GM18505 (cell line): Measurements from ENCODE around the gene UNG.

Experiments
- ATAC-seq: cut with Tn5 transposase; IDR thresholded peaks from one replicate; pipeline ENCODE4 v1.9.1; 2021; ENCODE audit not compliant: unreplicated experiment
- POLR2A ChIP-seq: IDR thresholded peaks from 4 replicates; pipeline ENCODE4 v1.6.1; 2011; ENCODE audit warnings: borderline replicate concordance; ENCODE audit not compliant: insufficient read depth, insufficient read length; ENCODE audit errors: extremely low read depth

UNG gene

GRCh38 chr12:109120095-109120494 lies 22.7 kb downstream of the UNG start:
- ATAC-seq, result no peak
- no peak for TF ChIP-seq POLR2A

GRCh38 chr12:109120557-109120956 lies 23.2 kb downstream of the UNG start:
- no peak for TF ChIP-seq POLR2A
- ATAC-seq, result no peak

- TF ChIP-seq POLR2A, result no peak
- ATAC-seq, result no peak
Observed at GRCh38 chr12:109121346-109121880, 24.0 kb downstream of the UNG start.

- no peak for TF ChIP-seq POLR2A
- no peak for ATAC-seq
Observed at GRCh38 chr12:109124878-109125648, 27.7 kb downstream of the UNG start.

- ATAC-seq, result no peak
- TF ChIP-seq POLR2A, result no peak
Observed at GRCh38 chr12:109125791-109126190, 28.4 kb downstream of the UNG start.

GRCh38 chr12:109126784-109127183 lies 29.4 kb downstream of the UNG start:
- no peak for TF ChIP-seq POLR2A

GRCh38 chr12:109127533-109128242 lies 30.3 kb downstream of the UNG start:
- no peak for ATAC-seq
- TF ChIP-seq POLR2A, result no peak

More at GRCh38 chr12:109126784-109127183, 29.4 kb downstream of the UNG start:
- no peak for ATAC-seq

GRCh38 chr12:109130297-109131153 lies 33.1 kb downstream of the UNG start:
- TF ChIP-seq POLR2A, result no peak
- ATAC-seq, result no peak

- no peak for TF ChIP-seq POLR2A
- no peak for ATAC-seq
Observed at GRCh38 chr12:109131154-109132050, 34.0 kb downstream of the UNG start.

- no peak for ATAC-seq
- TF ChIP-seq POLR2A, result no peak
Observed at GRCh38 chr12:109134186-109134917, 37.0 kb downstream of the UNG start.

- ATAC-seq, result no peak
- TF ChIP-seq POLR2A, result no peak
Observed at GRCh38 chr12:109137055-109137454, 39.7 kb downstream of the UNG start.
